ENCODE data around the gene FBXO24. TPM values are rescaled to one million over a fixed set of nuclear protein-coding genes. Genes with fewer than 3 reads are reported as not detected.

The FBXO24 gene
- total and polyA plus RNA-seq, 9 of the 15 experiments (the other 6 are each of a cell fraction or from before 2014, with no cell fraction given), result 0.17 to 0.95 (median 0.50) TPM

DNA sequence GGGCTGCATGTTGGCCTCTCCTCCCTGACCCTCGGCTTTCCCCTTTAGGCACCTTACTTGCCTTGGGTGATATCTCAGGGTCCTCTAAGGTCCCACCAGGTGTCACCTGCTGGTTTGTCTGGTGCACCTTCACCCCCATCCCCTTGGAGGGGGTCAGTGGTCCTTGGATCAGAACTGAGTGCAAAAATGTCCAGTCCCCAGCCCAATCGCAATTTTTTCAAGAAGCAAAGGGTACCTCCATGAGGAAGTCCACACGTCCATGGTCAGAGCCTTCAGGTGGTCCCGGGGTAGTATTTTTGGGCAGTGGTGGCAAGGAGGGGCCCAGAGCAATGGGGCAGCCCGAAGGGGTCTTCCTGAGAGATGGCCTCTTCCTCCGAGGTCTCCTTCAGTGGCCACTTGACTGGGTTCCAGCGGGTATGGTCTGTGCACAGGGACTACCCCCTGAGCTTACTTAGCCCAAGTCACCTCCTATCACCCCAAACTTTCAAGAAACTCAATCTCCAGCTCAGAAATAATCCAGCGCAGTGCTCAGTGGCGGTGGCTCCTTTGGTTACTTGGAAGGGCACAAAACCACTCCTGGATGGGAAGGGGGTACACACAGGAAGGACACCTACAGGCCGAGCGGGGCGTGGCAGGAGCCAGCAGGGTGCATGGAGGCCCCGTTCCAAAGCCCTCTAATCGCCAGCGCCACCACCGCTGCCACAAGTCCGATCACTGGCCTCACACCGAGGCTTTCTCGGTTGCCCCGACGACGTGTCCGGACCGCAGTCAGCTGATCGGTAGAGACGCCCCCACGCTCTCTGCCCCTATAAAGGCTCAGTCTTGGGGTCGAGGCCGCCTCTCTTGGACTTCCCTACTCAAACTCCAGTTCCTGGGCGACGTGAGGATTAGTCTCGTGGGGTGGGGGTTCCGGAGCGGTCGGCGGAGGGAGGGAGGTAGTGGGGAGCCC, 17.0 kb upstream of the FBXO24 start (continued):
- TF ChIP-seq, protein P1, sequence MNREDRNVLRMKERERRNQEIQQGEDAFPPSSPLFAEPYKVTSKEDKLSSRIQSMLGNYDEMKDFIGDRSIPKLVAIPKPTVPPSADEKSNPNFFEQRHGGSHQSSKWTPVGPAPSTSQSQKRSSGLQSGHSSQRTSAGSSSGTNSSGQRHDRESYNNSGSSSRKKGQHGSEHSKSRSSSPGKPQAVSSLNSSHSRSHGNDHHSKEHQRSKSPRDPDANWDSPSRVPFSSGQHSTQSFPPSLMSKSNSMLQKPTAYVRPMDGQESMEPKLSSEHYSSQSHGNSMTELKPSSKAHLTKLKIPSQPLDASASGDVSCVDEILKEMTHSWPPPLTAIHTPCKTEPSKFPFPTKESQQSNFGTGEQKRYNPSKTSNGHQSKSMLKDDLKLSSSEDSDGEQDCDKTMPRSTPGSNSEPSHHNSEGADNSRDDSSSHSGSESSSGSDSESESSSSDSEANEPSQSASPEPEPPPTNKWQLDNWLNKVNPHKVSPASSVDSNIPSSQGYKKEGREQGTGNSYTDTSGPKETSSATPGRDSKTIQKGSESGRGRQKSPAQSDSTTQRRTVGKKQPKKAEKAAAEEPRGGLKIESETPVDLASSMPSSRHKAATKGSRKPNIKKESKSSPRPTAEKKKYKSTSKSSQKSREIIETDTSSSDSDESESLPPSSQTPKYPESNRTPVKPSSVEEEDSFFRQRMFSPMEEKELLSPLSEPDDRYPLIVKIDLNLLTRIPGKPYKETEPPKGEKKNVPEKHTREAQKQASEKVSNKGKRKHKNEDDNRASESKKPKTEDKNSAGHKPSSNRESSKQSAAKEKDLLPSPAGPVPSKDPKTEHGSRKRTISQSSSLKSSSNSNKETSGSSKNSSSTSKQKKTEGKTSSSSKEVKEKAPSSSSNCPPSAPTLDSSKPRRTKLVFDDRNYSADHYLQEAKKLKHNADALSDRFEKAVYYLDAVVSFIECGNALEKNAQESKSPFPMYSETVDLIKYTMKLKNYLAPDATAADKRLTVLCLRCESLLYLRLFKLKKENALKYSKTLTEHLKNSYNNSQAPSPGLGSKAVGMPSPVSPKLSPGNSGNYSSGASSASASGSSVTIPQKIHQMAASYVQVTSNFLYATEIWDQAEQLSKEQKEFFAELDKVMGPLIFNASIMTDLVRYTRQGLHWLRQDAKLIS (CRISPR knock-in tag; IDR thresholded peaks at IDR 0.05), result no peak
- TF ChIP-seq PCBP1 (IDR thresholded peaks at IDR 0.05; ENCODE audit: low read depth, low read length, poor library complexity, severe bottlenecking) (no peak), SMAD3 (CRISPR knock-in tag; conservative IDR thresholded peaks at IDR 0.05) (no peak), RFX7 (CRISPR knock-in tag; IDR thresholded peaks at IDR 0.05) (no peak), CREBBP (IDR thresholded peaks at IDR 0.05; ENCODE audit: low read depth, low read length) (no peak), TBL1XR1 (IDR thresholded peaks at IDR 0.05; ENCODE audit: low read length in 2 of 2) (no peak), OTX1 (CRISPR knock-in tag; IDR thresholded peaks at IDR 0.05) (no peak), BCL6 (CRISPR knock-in tag; IDR thresholded peaks at IDR 0.05) (no peak), DPF2 (IDR thresholded peaks at IDR 0.05) (no peak), SETDB1 (IDR thresholded peaks at IDR 0.05; ENCODE audit: low read length) (no peak), JUNB (CRISPR knock-in tag; conservative IDR thresholded peaks at IDR 0.05) (no peak), MEF2A (IDR thresholded peaks at IDR 0.05; ENCODE audit: control insufficient read depth, low read depth, low read length) (no peak), ZNF24 (IDR thresholded peaks at IDR 0.05) (no peak), ESRRA (IDR thresholded peaks at IDR 0.05; ENCODE audit: borderline replicate concordance, low read depth) (no peak), MYBL2 (IDR thresholded peaks at IDR 0.05; ENCODE audit: low read depth) (no peak), MYBL2 (CRISPR knock-in tag; IDR thresholded peaks at IDR 0.05; ENCODE audit: borderline replicate concordance) (no peak), GATAD2B (IDR thresholded peaks at IDR 0.05; ENCODE audit: borderline replicate concordance) (0 out of 2 replicates have a peak, but pooled peaks have one; percentile 46)
- TF ChIP-seq, protein P2, sequence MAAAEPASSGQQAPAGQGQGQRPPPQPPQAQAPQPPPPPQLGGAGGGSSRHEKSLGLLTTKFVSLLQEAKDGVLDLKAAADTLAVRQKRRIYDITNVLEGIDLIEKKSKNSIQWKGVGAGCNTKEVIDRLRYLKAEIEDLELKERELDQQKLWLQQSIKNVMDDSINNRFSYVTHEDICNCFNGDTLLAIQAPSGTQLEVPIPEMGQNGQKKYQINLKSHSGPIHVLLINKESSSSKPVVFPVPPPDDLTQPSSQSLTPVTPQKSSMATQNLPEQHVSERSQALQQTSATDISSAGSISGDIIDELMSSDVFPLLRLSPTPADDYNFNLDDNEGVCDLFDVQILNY (CRISPR knock-in tag; IDR thresholded peaks at IDR 0.05), result no peak
- TF ChIP-seq, protein P3, sequence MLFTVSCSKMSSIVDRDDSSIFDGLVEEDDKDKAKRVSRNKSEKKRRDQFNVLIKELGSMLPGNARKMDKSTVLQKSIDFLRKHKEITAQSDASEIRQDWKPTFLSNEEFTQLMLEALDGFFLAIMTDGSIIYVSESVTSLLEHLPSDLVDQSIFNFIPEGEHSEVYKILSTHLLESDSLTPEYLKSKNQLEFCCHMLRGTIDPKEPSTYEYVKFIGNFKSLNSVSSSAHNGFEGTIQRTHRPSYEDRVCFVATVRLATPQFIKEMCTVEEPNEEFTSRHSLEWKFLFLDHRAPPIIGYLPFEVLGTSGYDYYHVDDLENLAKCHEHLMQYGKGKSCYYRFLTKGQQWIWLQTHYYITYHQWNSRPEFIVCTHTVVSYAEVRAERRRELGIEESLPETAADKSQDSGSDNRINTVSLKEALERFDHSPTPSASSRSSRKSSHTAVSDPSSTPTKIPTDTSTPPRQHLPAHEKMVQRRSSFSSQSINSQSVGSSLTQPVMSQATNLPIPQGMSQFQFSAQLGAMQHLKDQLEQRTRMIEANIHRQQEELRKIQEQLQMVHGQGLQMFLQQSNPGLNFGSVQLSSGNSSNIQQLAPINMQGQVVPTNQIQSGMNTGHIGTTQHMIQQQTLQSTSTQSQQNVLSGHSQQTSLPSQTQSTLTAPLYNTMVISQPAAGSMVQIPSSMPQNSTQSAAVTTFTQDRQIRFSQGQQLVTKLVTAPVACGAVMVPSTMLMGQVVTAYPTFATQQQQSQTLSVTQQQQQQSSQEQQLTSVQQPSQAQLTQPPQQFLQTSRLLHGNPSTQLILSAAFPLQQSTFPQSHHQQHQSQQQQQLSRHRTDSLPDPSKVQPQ (CRISPR knock-in tag; IDR thresholded peaks at IDR 0.05; ENCODE audit: borderline replicate concordance), result no peak
- TF ChIP-seq, protein P4, sequence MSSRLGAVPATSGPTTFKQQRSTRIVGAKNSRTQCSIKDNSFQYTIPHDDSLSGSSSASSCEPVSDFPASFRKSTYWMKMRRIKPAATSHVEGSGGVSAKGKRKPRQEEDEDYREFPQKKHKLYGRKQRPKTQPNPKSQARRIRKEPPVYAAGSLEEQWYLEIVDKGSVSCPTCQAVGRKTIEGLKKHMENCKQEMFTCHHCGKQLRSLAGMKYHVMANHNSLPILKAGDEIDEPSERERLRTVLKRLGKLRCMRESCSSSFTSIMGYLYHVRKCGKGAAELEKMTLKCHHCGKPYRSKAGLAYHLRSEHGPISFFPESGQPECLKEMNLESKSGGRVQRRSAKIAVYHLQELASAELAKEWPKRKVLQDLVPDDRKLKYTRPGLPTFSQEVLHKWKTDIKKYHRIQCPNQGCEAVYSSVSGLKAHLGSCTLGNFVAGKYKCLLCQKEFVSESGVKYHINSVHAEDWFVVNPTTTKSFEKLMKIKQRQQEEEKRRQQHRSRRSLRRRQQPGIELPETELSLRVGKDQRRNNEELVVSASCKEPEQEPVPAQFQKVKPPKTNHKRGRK (tag; IDR thresholded peaks at IDR 0.05), result no peak
